Suprapubic skin (tissue), 4 donors: Measurements from ENCODE around the gene BCL11A. TPM values are rescaled to one million over a fixed set of nuclear protein-coding genes. Genes with fewer than 3 reads are reported as not detected.

Experiments used
- DNase-seq, 2 donors: peaks; one replicate each; pipeline ENCODE4 v3.0.0-alpha.2; 2019; ENCODE audit warnings: low spot score in 2 of 2
- H3K27ac ChIP-seq: fragments of 200-600 bp; sonication (generic); one replicate; pipeline ENCODE4 v1.5.1; 2019
- H3K27me3 ChIP-seq: fragments of 200-600 bp; sonication (generic); one replicate; pipeline ENCODE4 v1.5.1; 2019
- H3K36me3 ChIP-seq: fragments of 200-600 bp; sonication (generic); one replicate; pipeline ENCODE4 v1.5.1; 2019
- H3K4me1 ChIP-seq: fragments of 200-600 bp; sonication (generic); one replicate; pipeline ENCODE4 v1.5.1; 2019
- H3K4me3 ChIP-seq: fragments of 200-600 bp; sonication (generic); one replicate; pipeline ENCODE4 v1.5.1; 2019; ENCODE audit warnings: mild to moderate bottlenecking
- H3K9me3 ChIP-seq: fragments of 200-600 bp; sonication (generic); one replicate; pipeline ENCODE4 v1.5.1; 2019
- CTCF ChIP-seq, 2 donors: fragments of 200-600 bp in 1 of 2; fragments of 450-650 bp in 1 of 2; sonication (generic) in 1 of 2; IDR thresholded peaks; one replicate each; pipeline ENCODE4 v1.5.1; 2016 to 2019; ENCODE audit warnings: antibody characterized with exemption in 2 of 2, mild to moderate bottlenecking in 1 of 2, moderate library complexity in 1 of 2
- EP300 ChIP-seq: sonication (generic); formaldehyde crosslinking; IDR thresholded peaks from one replicate; pipeline ENCODE4 v1.6.1; 2017; ENCODE audit warnings: antibody characterized with exemption
- POLR2A ChIP-seq, 2 donors: fragments of 450-650 bp; IDR thresholded peaks; one replicate each; pipeline ENCODE4 v1.6.1; 2017; ENCODE audit warnings: antibody characterized with exemption in 2 of 2, mild to moderate bottlenecking in 2 of 2, moderate library complexity in 2 of 2
- POLR2AphosphoS5 ChIP-seq, 3 donors: sonication (generic); formaldehyde crosslinking; IDR thresholded peaks; one replicate each; pipeline ENCODE4 v1.6.1; 2017; ENCODE audit warnings: antibody characterized with exemption in 3 of 3
- WGBS: methylation state at CpG from one replicate; pipeline ENCODE4 v1.1.5; 2018; 5-methylcytosine and 5-hydroxymethylcytosine counted together
- total RNA-seq, 4 donors: library from RNA; depleted of rRNA; stranded (reverse); fragments of >200 nt; gene quantifications; one replicate each; pipeline ENCODE4 v1.1.0, GENCODE V29; 2016

BCL11A gene
- total RNA-seq: 100 to 1,000 TPM in 2 of 4 donors, 10 to 100 TPM in 2; 67.1 to 222 (median 113) TPM

GRCh38 chr2:60553495-60554073 lies at the start of gene BCL11A:
Gene BCL11A, minus strand, starts transcription at chr2:60553654. Its CDS starts 384 bp downstream, at chr2:60553270.
- H3K9me3 ChIP-seq: no peaks in the 10 kb centered on the region
- H3K4me3 ChIP-seq: peak within 1 kb of the TSS; percentile 74
- peaks cover 80% of the 10 kb centered on the region for H3K4me1 ChIP-seq
- H3K27me3 ChIP-seq: peaks cover 71% of the 10 kb centered on the region
- WGBS: under 1% methylated on average over 31 of the region's 35 CpGs
- H3K36me3 ChIP-seq: no peaks in the 10 kb centered on the region
- no peak for TF ChIP-seq POLR2A (IDR thresholded peaks at IDR 0.05)
- DNase-seq: peak in 1 of 2 donors; percentile 79
- peak within 1 kb of the TSS; percentile 91 for H3K27ac ChIP-seq

GRCh38 chr2:60602828-60603532 lies 49.5 kb upstream of the BCL11A start:
- TF ChIP-seq CTCF (IDR thresholded peaks at IDR 0.05) (no peak), EP300 (no peak), POLR2AphosphoS5 (IDR thresholded peaks at IDR 0.05) (no peak), POLR2A (IDR thresholded peaks at IDR 0.05) (no peak)

GRCh38 chr2:60602388-60602787 lies 48.9 kb upstream of the BCL11A start:
- no peaks in the 10 kb centered on the region for H3K4me1 ChIP-seq
- no peak overlapping the region for H3K27ac ChIP-seq
- WGBS: 68% methylated on average over 6 of the region's 6 CpGs
- TF ChIP-seq POLR2AphosphoS5 (IDR thresholded peaks at IDR 0.05) (no peak), EP300 (no peak), POLR2A (IDR thresholded peaks at IDR 0.05) (no peak), CTCF (IDR thresholded peaks at IDR 0.05) (no peak)
- no peaks in the 10 kb centered on the region for H3K36me3 ChIP-seq
- no peak overlapping the region for H3K4me3 ChIP-seq
- DNase-seq: no peak
- H3K27me3 ChIP-seq: no peaks in the 10 kb centered on the region
- H3K9me3 ChIP-seq: no peaks in the 10 kb centered on the region

More at GRCh38 chr2:60602828-60603532, 49.5 kb upstream of the BCL11A start:
- 40% methylated on average over 12 of the region's 12 CpGs for WGBS
- DNase-seq: no peak
- Histone ChIP-seq H3K36me3 (no peaks in the 10 kb centered on the region), H3K4me1 (no peaks in the 10 kb centered on the region), H3K4me3 (no peak overlapping the region), H3K27ac (peak overlapping the region; percentile 29), H3K27me3 (no peaks in the 10 kb centered on the region), H3K9me3 (no peaks in the 10 kb centered on the region)

GRCh38 chr2:60598271-60598670 lies 44.8 kb upstream of the BCL11A start:
- Histone ChIP-seq H3K4me3 (no peak overlapping the region), H3K9me3 (no peaks in the 10 kb centered on the region), H3K27me3 (no peaks in the 10 kb centered on the region), H3K27ac (no peak overlapping the region), H3K36me3 (no peaks in the 10 kb centered on the region), H3K4me1 (no peaks in the 10 kb centered on the region)
- WGBS: 91% methylated on average over 3 of the region's 3 CpGs
- TF ChIP-seq POLR2A (IDR thresholded peaks at IDR 0.05) (no peak), EP300 (no peak), POLR2AphosphoS5 (IDR thresholded peaks at IDR 0.05) (no peak), CTCF (IDR thresholded peaks at IDR 0.05) (no peak)
- DNase-seq: no peak

- H3K27me3 ChIP-seq: no peaks in the 10 kb centered on the region
- no peaks in the 10 kb centered on the region for H3K4me1 ChIP-seq
- TF ChIP-seq EP300 (no peak), POLR2A (IDR thresholded peaks at IDR 0.05) (no peak), CTCF (IDR thresholded peaks at IDR 0.05) (no peak), POLR2AphosphoS5 (IDR thresholded peaks at IDR 0.05) (no peak)
- H3K27ac ChIP-seq: no peak overlapping the region
- H3K4me3 ChIP-seq: no peak overlapping the region
- 54% methylated on average over 2 of the region's 2 CpGs for WGBS
- H3K9me3 ChIP-seq: no peaks in the 10 kb centered on the region
- no peaks in the 10 kb centered on the region for H3K36me3 ChIP-seq
- DNase-seq: no peak
Observed at GRCh38 chr2:60597346-60597745, 43.9 kb upstream of the BCL11A start.
